HG03442 (cell line): ENCODE measurements around the gene GSDME.
A peak's percentile ranks its signal among the peaks of the same experiment; 100 is the strongest.

Experiments used
- ATAC-seq: cut with Tn5 transposase; IDR thresholded peaks from one replicate; pipeline ENCODE4 v1.9.1; 2021; ENCODE audit warnings: mild to moderate bottlenecking, moderate library complexity; ENCODE audit not compliant: unreplicated experiment

GSDME gene

DNA sequence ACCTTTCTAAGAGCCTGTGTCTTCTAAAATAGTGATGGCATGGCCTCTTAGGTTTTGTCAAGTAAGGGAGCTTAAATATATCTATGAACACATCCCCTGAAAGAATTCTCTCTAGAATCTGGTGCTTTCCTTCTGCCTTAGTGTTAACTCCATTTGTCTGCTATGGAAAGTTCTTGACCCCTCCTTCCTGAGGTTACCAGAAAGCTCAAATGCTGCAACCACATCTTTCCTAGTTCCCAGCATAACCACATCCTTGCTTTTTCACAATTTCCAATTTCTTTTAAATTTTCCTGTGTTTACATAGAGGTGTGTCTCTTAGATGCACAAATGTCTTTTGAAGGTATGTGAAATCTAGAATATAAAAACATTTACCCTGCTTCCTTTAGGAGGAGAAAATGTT is 16.4 kb upstream of the GSDME start:
- no peak for ATAC-seq

DNA sequence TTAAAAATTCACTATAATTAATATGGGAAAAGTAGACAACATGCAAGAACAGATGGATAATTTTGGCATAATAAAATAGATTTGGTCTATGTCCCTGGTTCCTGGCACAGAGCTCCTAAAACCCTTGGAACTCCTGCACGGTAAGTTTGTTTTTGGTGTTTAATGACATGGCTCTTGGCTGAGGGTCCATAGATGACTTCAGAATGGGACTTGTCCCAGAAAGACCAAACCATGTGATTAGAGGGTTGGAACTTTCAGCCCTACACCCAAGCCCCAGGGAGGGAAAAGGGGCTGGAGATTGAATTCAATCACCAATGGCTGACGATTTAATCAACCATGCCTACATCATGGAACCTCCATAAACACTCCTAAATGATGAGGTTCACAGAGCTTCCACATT is 12.6 kb upstream of the GSDME start:
- no peak for ATAC-seq

DNA sequence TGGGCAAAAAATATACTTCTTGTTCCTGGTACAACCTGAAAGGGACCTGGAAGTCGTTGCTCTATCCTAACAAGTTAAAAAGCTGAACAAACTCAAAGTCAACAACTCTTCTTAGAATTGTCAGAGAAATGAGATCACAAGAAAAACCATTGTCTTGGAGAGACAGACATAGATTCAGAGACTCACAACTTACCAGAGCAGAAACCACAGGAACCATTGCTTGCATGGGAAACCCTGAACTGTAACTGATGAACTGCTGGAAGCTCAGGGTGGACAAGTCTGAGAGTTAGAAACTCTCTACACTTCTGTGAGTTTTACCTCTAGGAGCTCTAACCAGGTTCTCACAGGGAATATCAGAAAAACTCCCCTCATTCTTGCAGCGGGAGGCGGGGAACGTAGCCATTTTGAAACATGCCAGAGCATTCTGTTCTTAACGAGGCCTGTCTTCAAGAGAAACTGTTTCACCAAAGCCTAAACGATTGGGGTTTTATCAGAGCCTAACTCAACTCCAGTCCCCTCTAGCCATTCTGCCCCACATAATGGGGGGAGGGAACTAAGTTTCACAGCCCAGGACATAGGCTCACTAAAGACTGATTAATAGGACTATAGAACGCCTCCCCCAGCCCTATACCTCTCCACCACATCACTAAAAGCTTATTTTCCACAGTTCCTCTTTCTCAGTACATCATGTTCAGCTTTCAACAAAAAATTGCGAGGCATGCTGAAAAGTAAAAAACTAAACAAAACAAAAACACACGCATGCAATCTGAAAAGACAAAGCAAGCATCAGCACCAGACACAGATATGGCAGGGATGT is 12.0 kb upstream of the GSDME start:
- ATAC-seq: no peak

DNA sequence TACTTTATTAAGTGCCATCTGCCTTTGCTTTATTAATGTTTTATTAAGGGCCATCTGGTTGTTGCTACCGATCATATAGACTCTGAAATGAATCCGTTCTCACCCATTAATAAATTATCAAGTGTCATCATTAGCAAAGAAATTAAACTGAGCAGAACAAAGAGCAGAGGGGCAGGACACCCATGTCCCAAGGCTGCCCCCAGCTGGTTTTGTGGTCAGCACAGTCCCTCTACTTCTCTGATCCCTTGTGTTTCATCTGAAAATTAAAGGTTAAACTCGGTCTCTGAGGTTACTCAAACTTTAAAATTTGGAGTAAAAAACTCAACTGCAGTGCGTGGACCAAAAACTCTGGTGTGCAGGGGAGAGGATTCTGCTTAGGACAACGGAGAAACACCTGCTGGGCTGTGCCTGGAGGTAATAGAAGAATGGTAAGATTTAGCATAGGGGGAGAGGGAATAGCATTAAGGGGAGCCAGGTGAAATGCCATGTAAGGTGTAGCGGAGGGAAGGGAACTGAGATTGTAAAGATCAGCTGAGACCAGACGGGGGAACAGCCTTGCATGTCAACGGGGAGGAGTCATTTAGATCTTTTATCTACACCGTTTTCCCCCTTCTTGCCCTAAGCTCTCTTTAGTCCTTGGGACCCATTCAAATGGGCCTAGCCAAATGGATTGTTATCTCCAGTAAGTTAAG is 10.8 kb upstream of the GSDME start:
- ATAC-seq: no peak

DNA sequence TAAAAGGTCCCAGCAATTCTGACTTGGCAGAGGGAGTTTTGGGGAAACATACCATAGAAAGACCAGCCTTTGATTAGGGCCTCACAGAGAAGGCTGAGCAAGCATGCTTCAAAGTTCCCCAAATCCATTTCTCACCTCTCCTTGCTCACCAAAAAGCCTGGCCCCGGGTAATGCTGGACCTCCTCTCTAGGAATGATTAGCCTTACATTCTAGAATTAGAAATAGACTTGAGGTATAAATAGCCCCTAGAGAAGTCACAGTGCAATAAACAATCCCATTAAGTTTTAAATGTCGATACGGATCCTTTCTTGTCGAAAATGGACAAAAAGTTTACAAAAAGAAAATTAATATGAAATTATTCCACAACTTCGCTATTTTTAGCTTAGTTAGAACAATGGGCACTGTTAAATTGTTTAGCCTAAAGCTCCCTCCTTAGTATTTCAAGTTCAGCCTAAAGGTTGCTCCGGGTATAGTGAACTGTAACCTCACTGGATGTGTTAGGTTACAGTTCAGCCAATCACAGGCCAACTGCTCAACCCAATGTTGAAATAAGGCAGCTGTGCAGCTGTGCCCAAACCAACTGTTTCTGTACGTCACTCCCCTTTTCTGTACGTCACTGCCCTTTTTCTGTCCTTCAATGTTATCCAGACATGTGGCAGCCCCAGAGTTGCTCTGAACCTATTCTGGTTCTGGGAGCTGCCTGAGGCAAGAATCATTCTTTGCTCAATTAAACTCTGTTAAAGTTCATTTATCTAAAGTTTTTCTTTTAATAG is 7.9 kb upstream of the GSDME start:
- no peak for ATAC-seq

DNA sequence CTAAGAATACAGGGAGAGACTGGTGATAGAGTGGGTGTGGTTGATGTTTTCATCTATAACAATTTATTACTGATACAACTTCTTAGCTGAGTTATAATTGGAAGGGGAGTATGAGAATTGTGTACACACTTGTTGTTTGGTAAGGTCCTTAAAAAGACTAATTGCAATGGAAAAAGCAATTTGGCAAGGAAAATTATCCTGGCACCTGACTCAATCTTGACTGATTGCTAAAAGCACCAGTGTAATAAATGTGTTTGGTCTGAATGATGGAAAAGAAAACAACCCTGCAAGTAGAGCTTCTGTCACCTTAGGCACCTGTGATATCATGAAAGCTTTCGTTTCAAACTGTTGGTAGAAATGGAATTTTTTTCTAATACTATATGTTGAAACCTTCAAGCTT is 6.7 kb upstream of the GSDME start:
- no peak for ATAC-seq

DNA sequence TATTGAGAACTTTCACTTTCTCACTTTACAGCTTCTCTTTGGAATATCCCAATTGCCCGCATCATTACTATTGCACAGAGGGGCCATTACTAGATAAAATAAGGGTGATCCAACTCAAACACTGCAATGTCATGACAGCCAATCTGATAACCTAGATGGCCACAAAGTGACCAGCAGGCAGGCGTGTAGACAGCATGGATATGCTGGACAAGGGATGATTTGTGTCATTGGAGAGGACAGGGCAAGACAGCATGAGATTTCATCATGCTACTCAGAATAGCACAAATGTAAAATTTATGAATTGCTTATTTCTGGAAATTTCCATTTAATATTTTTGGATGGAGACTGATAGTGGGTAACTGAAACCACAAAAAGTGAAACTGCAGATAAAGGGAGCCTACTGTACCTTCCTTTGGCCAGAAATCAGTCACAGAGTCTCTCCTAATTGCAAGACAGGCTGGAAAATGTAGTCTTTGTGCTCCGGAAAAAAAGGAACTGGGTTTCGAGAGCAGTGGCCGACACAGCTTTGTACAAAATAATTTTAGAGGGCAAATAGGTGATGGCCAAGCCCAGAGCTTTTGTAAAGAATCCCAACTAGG is 6.1 kb upstream of the GSDME start:
- ATAC-seq: no peak

DNA sequence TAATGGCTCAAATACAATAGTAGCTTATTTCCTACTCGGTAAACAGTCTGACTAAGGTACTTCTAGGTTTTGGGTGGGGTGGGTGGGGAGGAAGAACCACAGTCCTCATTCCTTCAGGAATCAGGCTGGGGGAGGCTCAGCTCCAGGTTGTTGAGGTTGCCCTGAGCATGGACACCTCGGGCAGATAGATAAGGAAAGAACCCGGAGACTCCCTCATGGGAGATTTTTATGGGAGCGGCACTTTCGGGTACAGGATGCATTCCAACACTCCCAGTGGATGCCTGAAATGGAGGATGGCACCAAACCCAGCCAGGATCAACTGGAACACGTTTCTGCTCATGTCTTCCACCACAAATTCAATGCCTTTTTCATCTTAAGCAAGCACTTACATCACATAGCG is 5.5 kb upstream of the GSDME start:
- ATAC-seq: no peak

DNA sequence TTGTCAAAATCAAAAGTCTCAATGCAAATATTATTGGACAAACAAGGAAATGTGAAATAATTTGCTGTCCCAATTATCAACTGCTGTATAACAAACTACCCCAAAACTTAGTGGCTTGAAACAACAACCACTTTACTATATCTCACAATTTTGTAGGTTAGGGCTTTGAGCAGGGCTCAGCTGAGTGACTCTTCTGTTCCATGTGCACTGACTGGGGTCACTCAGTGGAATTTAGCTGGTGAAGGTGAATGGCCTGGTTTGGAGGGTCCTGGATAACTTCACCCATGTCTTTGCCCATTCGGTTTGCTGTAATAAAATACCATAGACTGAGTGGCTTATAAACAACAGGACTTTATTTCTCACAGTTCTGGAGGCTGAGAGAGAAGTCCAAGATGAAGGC is 3.7 kb upstream of the GSDME start:
- no peak for ATAC-seq

DNA sequence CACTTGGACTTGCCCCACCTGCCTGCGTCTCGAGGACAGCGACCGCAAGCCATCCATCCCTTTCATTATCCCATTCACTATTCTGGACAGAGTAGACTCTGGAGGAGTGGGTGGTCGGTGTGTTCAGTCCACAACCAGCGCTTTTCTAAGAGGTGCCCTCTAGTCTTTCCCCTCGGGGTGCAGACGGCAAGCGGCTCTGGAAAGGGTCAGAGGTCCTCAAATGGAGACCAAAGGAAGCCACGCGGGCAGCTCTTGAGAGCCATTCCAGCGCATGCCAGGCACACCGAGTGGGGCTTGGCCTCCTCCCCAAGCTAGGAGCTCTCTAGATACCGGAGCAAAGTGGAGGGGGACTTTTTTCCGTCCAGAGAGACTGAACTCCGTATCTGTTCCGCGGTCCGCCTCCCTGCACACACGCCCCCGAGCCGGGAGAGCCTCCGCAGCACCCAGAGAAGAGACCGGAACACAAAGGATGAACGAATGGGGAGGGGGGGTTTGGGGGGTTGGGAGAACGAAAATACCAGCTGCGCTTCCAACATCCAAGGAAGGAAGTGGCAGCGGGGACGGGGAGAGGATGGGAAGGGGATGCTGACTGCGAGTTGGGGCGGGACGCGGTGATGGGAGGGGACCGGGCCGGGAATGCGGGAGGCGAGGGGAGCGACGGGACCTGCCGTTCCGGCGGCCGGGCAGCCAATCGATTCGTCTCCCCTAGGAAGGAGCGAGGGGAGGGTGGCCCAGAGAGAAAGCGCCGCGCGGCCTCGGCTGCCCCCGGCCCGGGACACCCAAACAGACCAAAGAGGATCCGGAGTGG is 515 bp downstream of the GSDME start:
- ATAC-seq: no peak

DNA sequence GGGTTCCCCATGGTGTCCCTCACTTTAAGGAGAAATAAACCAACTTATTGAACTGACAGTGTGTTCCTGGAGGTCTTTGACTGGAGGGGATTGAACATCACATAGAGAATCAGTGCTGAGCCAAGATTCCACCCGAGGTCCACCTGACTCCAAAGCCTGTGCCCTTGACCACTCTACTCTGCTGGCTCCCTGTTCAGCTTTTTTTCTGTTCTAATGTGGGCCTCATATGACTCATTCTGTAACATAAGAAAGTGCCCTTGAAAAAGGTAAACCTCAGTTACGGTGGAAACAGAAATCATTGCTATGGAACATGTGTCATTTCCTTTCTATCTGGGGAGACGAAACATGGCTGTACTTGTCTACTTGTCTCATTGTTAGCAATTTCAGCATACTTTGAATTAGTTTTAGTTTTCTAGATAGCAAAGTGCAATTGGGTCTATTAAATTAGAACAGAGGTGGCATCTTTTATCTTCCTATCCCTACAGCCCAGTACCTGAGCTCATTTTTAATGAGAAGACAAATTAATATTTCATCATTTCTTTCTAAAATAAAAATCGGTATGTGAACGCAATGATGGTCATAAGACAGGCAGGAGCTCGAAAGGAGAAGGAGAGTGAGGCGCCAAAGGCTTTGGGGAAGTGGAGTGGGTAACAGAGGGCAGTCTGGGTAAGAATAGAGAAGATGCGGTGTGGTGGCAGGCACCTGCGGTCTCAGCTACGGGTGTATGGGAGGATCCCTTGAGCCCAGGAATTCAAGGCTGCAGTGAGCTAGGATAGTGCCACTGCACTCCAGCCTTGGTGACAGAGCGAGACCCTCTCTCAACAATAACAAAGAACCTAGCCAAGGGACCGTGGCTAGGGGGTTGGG is 1.5 kb downstream of the GSDME start:
- peak; percentile 65 for ATAC-seq

DNA sequence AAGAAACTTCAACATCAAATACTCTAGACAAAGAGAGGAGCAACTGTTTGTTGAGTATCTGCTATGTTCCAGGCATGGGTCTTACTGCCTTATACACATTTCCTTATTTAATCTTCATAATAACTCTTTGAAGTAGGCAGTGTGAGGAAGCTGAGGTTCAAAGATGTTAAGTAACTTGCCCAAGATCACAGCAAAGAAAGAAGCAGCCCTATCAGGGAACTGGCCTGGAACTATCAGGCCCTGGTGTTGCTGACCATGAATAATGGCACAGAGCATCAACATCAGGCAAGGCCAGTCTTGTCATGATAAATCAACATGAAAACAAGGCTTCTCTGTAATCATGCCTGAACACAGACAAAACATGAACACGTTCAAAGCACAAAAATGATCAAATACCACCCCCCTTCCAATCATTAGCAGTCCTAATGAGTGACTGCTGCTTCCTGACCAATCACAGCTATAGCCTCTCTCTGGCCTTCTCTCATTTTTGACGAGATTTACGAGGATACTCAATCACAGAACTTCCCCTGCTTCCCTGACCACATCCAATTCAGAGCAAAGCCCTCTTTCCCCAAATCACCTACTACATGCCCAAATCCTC is 2.3 kb downstream of the GSDME start:
- ATAC-seq: no peak

DNA sequence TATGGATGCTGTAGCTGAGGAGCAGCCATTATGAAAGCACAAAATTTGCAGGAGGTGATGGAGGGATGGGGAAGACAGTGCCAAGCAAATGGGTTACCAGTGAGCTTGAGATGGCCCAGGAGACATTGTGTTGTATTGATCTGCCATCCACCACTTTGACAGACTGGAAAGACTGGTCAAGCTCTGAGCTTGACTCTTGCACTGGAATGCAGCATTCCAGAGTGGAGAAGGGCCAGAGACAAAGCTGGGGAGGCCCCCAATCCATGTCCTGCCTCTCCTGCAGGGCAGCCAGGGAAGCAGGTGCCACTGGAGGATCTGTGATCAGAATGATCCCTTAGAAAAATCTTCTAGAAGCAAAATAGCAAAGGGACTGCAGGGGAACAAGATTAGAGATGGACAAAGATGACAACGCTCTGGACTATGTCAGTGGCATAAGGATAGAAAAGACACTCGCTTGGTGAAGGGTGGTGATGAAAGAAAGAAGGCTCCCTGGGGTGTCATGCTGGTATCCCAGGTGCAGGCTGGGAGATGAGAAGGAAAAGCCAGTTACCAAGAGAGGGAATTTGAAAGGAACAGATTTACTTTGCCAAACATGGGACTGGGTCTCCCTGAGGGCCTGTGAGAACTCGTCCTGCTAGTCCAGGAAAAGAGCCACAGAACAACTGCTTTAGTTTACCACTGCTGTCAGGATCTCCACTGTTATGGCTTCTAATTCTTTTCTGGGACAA is 5.0 kb downstream of the GSDME start:
- ATAC-seq: no peak

DNA sequence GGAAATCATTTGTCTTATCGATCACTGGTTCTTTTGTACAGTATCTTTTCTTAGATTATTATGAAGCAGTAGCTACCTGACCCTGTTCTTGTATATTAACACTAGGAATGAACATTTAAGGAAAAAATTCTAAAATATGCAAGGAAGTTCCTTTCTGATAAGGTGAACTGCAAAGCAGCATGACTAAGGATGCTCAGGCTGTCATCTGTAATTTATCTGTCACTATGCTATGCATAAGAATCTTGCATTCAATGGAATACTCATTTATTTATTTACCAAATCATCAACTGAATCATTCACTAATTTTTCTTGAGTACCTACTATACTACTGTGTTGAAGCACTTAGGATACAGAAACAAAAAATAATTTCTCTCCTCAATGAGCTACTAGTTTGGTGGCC is 5.8 kb downstream of the GSDME start:
- no peak for ATAC-seq

DNA sequence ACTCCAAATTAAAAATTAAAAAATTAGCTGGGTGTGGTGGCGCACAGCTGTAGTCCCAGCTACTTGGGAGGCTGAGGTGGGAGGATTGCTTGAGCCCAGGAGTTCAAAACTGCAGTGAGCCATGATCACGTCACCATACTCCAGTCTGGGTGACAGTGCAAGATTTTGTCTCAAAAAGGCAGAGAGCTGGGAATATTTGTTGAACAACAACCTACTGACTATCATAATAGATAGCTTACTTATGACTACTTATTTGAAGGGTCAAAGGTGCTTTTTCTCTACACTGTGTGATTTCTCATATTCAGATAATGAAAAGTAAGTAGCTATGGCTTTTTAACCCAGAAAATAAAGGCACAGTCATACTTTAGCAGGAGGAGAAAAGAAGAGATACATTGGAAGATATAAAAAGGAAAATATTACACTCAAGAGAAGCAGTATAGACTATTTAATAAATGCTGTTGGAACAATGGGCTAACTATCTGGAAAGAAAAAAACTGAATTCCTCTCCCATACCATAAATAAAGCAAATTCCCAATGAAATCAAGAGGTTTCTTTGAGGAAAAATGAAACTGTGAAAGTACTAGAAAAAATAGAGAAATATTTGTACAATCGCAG is 6.7 kb downstream of the GSDME start:
- no peak for ATAC-seq

DNA sequence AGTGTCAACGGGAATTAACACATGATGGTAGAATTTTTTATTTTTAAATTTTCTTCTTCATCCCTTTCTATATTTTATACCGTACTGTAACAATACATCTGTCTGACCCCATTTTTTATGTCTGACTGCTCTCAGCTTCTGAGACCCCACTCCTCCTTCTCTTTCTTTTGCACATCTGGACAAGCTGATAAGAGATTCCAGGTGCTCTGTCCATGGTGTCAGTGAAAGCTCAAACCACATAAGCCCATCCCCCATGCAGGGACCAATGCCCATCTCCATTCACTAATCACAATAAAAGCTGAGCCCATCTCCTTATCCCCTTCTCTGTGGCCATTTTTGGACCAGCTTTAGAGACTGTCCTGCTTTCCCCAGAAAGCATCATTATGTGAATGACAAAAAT is 8.7 kb downstream of the GSDME start:
- no peak for ATAC-seq

DNA sequence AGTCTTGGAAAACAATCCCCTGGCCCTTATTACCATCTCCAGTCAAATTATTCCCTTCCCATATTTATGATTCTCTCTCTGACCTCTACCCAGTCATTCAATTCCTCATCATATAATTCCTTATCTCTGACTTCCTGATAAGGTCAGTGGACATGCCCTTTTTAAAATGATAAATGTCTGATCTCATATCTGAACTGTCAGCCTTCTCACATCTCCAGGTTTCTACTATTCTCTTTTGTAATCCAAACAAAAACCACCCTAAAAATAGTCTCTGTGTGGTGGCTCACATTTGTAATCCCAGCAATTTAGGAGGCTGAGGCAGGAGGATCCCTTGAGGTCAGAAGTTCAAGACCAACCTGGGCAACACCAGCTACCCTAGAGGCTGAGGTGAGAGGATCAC is 11.9 kb downstream of the GSDME start:
- no peak for ATAC-seq

DNA sequence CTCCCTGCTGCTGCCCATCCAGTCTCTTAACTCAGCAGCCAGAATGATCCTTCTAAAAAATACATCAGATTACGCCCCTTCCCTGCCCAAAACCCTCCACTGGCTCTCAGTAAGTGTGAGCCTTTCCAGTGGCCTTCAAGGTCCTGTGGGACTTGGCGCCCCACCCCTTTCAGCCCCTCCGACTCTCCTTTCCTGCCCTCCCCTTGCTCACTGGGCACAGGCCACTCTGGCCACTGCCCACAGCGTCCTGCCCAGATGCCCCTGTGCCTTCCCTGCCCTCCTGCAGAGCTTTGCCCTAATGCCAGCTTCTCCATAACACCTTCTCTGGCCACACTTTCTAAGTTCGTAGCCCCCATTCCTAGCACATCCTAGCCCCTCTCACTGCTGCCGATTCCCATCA is 13.8 kb downstream of the GSDME start:
- ATAC-seq: no peak
